Psoas muscle (tissue), 8 donors: ENCODE data around the gene DDIT3. TPM values are rescaled to one million over a fixed set of nuclear protein-coding genes. Genes with fewer than 3 reads are reported as not detected.

Source experiments
- ATAC-seq, 4 donors: fragments of 200-7000 bp; cut with Tn5 transposase; one replicate each; pipeline ENCODE4 v1.9.1; 2020; ENCODE audit warnings: moderate library complexity in 3 of 4, mild to moderate bottlenecking in 2 of 4
- DNase-seq, 2 donors: peaks; one replicate each; pipeline ENCODE4 v3.0.0-alpha.2; 2020
- H3K27ac ChIP-seq: fragments of 200-600 bp; one replicate; pipeline ENCODE4 v1.8.0; 2022
- H3K27me3 ChIP-seq, 3 donors: fragments of 200-600 bp in 1 of 3; one replicate each; pipeline versions ENCODE4 v1.6.1 to v1.8.0; 2013 to 2022; ENCODE audit warnings: low read length in 2 of 3, mild to moderate bottlenecking in 2 of 3, moderate library complexity in 1 of 3; ENCODE audit not compliant: insufficient read depth in 3 of 3
- H3K36me3 ChIP-seq, 2 donors: fragments of 200-600 bp in 1 of 2; one replicate each; pipeline versions ENCODE4 v1.6.1 to v1.8.0; 2013 to 2022; ENCODE audit warnings: low read depth in 1 of 2, mild to moderate bottlenecking in 1 of 2, moderate library complexity in 1 of 2; ENCODE audit not compliant: insufficient read depth in 1 of 2
- H3K4me1 ChIP-seq: fragments of 200-600 bp; one replicate; pipeline ENCODE4 v1.8.0; 2022
- H3K4me3 ChIP-seq: fragments of 200-600 bp; one replicate; pipeline ENCODE4 v1.8.0; 2022; ENCODE audit warnings: mild to moderate bottlenecking
- H3K9me3 ChIP-seq: fragments of 200-600 bp; one replicate; pipeline ENCODE4 v1.8.0; 2022
- CTCF ChIP-seq: fragments of 200-600 bp; IDR thresholded peaks from one replicate; pipeline ENCODE4 v1.8.0; 2022; ENCODE audit warnings: antibody characterized with exemption
- WGBS, 3 donors: extraction: QIAGEN DNeasy Blood & Tissue Kit; methylation state at CpG; one replicate each; pipeline versions ENCODE4 v1.1.6 to v1.1.7; 2013; 5-methylcytosine and 5-hydroxymethylcytosine counted together
- intact Hi-C, 2 donors: fragments of 100-400 bp; cut with DNase I; formaldehyde crosslinking; loops; one replicate each; pipeline versions ENCODE4 v1.11.0 to v1.14.2; 2022
- polyA plus RNA-seq, 3 donors: library from polyadenylated mRNA; stranded (reverse); fragments of 200-250 nt; gene quantifications; one replicate each; pipeline ENCODE4 v1.2.3, GENCODE V29; 2013
- total RNA-seq, 4 donors: library from RNA; stranded (reverse); fragmentation: NEBNext Ultra II Directional in 2 of 4; extraction: Animal tissue kit (Norgen Biotek cat#: 25700) in 2 of 4; gene quantifications; one replicate each; pipeline versions ENCODE4 v1.2.1 to v1.2.4, GENCODE V29; 2021 to 2023
- donor health status: healthy with polysubstance abuse.
- donor health status: DM: no; HTN: no; CAD: no; lungs with moderate emphysema.
- donor health status: Bipolar disorder and iron deficiency.
- donor health status: healthy.
- donor health status: DM: yes; HTN: yes; CAD: no.
- donor health status: DM: no; HTN: no; CAD: no.
- donor health status: DM: no; HTN: no; CAD: no.
- donor health status: DM: yes; HTN: yes; CAD: no.

DDIT3 gene
- total and polyA plus RNA-seq, 7 donors, result 11.1 to 224 (median 59.5) TPM

- WGBS, 3 donors, result 60 to 63% (median 60%) methylated on average over 15 of the region's 15 CpGs
- no peaks in the 10 kb centered on the region for H3K9me3 ChIP-seq
- peak; percentile 5 to 64 (median 41) for ATAC-seq
- peaks cover 20% of the 10 kb centered on the region for H3K4me1 ChIP-seq
- TF ChIP-seq CTCF, result no peak
- peaks cover 0 to 28% (median 7%) of the 10 kb centered on the region in 3 donors for H3K27me3 ChIP-seq
- intact Hi-C loops, result loop anchor here in 1 of 2 donors (5.0 kb wide), 1 partner anchor 146 kb away; the partner anchor contains the start of gene OS9
- peak overlapping the region; percentile 86 for H3K27ac ChIP-seq
- peaks cover 2 to 36% of the 10 kb centered on the region in 2 donors for H3K36me3 ChIP-seq
- no peak for DNase-seq
- peak overlapping the region; percentile 97 for H3K4me3 ChIP-seq
These were observed 25.6 kb upstream of the DDIT3 start for GRCh38 chr12:57545809-57546437.

- no peak overlapping the region for H3K4me3 ChIP-seq
- no peak overlapping the region for H3K27ac ChIP-seq
- peaks cover 4 to 58% of the 10 kb centered on the region in 2 donors for H3K36me3 ChIP-seq
- intact Hi-C loops, result no loop called here
- TF ChIP-seq CTCF, result no peak
- H3K27me3 ChIP-seq, result peaks cover 0 to 4% (median 0%) of the 10 kb centered on the region in 3 donors
- ATAC-seq (no peak), DNase-seq (no peak)
- no peaks in the 10 kb centered on the region for H3K9me3 ChIP-seq
- H3K4me1 ChIP-seq, result peaks cover 17% of the 10 kb centered on the region
- 75 to 94% (median 77%) methylated on average over 2 of the region's 2 CpGs for WGBS, 3 donors
These were observed 23.3 kb upstream of the DDIT3 start for GRCh38 chr12:57543581-57543980.

- no peak overlapping the region for H3K27ac ChIP-seq
- peaks cover 9 to 74% of the 10 kb centered on the region in 2 donors for H3K36me3 ChIP-seq
- intact Hi-C loops, result no loop called here
- DNase-seq (no peak), ATAC-seq (no peak)
- no peaks in the 10 kb centered on the region for H3K27me3 ChIP-seq
- no peak overlapping the region for H3K4me3 ChIP-seq
- no peaks in the 10 kb centered on the region for H3K9me3 ChIP-seq
- no peak for TF ChIP-seq CTCF
- 77 to 83% (median 78%) methylated on average over 2 of the region's 2 CpGs for WGBS, 3 donors
- peaks cover 17% of the 10 kb centered on the region for H3K4me1 ChIP-seq
These were observed 21.4 kb upstream of the DDIT3 start for GRCh38 chr12:57541717-57542116.

- 35 to 51% (median 48%) methylated on average over 2 of the region's 2 CpGs for WGBS, 3 donors
- no peak for TF ChIP-seq CTCF
- ATAC-seq (no peak), DNase-seq (no peak)
- no peak overlapping the region for H3K27ac ChIP-seq
- H3K4me1 ChIP-seq, result peaks cover 14% of the 10 kb centered on the region
- intact Hi-C loops, result no loop called here
- no peak overlapping the region for H3K4me3 ChIP-seq
- no peaks in the 10 kb centered on the region for H3K9me3 ChIP-seq
- peaks cover 11 to 80% of the 10 kb centered on the region in 2 donors for H3K36me3 ChIP-seq
- no peaks in the 10 kb centered on the region for H3K27me3 ChIP-seq
These were observed 20.7 kb upstream of the DDIT3 start for GRCh38 chr12:57541001-57541400.
